GM10248 (cell line): ENCODE results near the gene NFIA.

Source experiments
- CTCF ChIA-PET: fragments of 300-600 bp; sonication (Branson Sonifier 250); formaldehyde crosslinking; extraction: SDS; loops from one replicate; lab custom pipeline; 2021; ENCODE audit warnings: antibody characterized with exemption; lab: Yijun Ruan, JAX
- POLR2A ChIA-PET: fragments of 350-650 bp; sonication (Branson Sonifier 250); formaldehyde crosslinking; extraction: SDS; loops from one replicate; lab custom pipeline; 2020; ENCODE audit warnings: antibody characterized with exemption; lab: Yijun Ruan, JAX
- DNase-seq: peaks from one replicate; pipeline ENCODE4 v3.0.0; 2012; ENCODE audit errors: extremely low spot score
- CTCF ChIP-seq: IDR thresholded peaks from 2 replicates; pipeline ENCODE4 v1.5.1; 2012; ENCODE audit warnings: mild to moderate bottlenecking, low read depth; ENCODE audit errors: extremely low read depth, missing control alignments, control extremely low read depth

Gene NFIA

GRCh38 chr1:61201035-61201434, 118.7 kb downstream of the NFIA start:
- ChIA-PET CTCF (interaction anchor here (1.0 kb wide), 1 partner anchor 8 kb away, joined by 3 read pairs; no protein-coding TSS in a partner anchor), POLR2A (no interaction called here)
- DNase-seq = no peak
- no peak for TF ChIP-seq CTCF

GRCh38 chr1:61202854-61203598, 120.7 kb downstream of the NFIA start:
- no peak for DNase-seq
- TF ChIP-seq CTCF = no peak
- ChIA-PET CTCF (no interaction called here), POLR2A (no interaction called here)

GRCh38 chr1:61204528-61204927, 122.2 kb downstream of the NFIA start:
- DNase-seq = no peak
- no peak for TF ChIP-seq CTCF
- ChIA-PET POLR2A (no interaction called here), CTCF (no interaction called here)

GRCh38 chr1:61207416-61207815, 125.1 kb downstream of the NFIA start:
- no peak for TF ChIP-seq CTCF
- no peak for DNase-seq
- ChIA-PET POLR2A (no interaction called here), CTCF (interaction anchor here (1.2 kb wide), 1 partner anchor 8 kb away, joined by 3 read pairs; no protein-coding TSS in a partner anchor)

- TF ChIP-seq CTCF = no peak
- ChIA-PET CTCF (interaction anchor here (1.2 kb wide), 1 partner anchor 9 kb away, joined by 3 read pairs; no protein-coding TSS in a partner anchor), POLR2A (no interaction called here)
- DNase-seq = no peak
These were observed 125.8 kb downstream of the NFIA start for GRCh38 chr1:61208172-61208571.

GRCh38 chr1:61208831-61209230, 126.5 kb downstream of the NFIA start:
- CTCF ChIA-PET = interaction anchor here (1.2 kb wide), 1 partner anchor 10 kb away, joined by 3 read pairs; no protein-coding TSS in a partner anchor
- no peak for DNase-seq
- TF ChIP-seq CTCF = no peak
- POLR2A ChIA-PET = no interaction called here
